ENCODE results near the gene WDHD1.
"Not testable (repeated sequence)": the region's sequence is repeated elsewhere in the genome, so short reads cannot be mapped to it uniquely, and the experiment has no call there.

The WDHD1 gene, protein sequence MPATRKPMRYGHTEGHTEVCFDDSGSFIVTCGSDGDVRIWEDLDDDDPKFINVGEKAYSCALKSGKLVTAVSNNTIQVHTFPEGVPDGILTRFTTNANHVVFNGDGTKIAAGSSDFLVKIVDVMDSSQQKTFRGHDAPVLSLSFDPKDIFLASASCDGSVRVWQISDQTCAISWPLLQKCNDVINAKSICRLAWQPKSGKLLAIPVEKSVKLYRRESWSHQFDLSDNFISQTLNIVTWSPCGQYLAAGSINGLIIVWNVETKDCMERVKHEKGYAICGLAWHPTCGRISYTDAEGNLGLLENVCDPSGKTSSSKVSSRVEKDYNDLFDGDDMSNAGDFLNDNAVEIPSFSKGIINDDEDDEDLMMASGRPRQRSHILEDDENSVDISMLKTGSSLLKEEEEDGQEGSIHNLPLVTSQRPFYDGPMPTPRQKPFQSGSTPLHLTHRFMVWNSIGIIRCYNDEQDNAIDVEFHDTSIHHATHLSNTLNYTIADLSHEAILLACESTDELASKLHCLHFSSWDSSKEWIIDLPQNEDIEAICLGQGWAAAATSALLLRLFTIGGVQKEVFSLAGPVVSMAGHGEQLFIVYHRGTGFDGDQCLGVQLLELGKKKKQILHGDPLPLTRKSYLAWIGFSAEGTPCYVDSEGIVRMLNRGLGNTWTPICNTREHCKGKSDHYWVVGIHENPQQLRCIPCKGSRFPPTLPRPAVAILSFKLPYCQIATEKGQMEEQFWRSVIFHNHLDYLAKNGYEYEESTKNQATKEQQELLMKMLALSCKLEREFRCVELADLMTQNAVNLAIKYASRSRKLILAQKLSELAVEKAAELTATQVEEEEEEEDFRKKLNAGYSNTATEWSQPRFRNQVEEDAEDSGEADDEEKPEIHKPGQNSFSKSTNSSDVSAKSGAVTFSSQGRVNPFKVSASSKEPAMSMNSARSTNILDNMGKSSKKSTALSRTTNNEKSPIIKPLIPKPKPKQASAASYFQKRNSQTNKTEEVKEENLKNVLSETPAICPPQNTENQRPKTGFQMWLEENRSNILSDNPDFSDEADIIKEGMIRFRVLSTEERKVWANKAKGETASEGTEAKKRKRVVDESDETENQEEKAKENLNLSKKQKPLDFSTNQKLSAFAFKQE

DNA sequence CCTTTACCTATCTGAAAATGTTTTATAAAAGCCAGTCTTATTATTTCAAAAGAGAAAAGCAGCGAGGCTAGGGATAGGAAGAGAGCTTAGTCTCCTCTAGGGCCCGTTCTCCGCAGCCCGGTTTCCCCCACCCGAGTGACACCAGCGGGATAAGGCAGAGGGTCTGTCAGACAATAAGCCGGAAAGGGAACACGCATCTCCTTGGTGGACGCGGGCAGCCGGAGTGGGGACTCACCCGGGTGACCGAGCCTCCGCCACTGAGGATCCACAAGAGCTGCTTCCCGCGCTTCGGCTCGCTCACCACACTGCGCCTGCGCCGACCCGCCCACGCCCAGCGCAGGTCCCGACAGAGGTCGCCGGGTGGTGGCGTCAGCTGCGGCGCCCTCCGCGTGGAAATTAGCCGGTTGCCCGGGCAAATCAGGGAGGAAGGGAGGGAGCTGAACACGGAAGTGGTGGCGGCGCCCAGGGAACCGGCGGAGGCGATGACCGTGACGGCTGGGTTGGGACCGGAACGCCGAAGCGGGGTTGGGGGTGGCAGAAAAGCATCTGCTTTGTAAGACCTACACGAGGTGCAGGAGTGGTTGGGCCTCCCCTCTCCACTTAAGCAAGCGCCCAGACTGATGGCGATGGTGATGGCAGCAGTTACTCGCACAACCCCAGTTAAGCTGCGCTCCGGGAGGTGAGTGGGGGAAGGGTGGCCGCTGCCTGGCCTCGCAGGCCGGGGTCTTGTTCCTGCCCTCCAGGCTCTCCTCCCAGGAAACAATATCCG, at the start of gene WDHD1, which contains the start of gene SOCS4:
Gene WDHD1 (minus strand): TSS at position 307 of the 769 bp plus-strand sequence. CDS start 312 bp downstream, outside the sequence.
Gene SOCS4 (plus strand): TSS at position 444 of the 769 bp plus-strand sequence. CDS start 15,806 bp downstream, outside the sequence.
- DNase-seq (ENCODE audit: low spot score): peak; percentile 82

DNA sequence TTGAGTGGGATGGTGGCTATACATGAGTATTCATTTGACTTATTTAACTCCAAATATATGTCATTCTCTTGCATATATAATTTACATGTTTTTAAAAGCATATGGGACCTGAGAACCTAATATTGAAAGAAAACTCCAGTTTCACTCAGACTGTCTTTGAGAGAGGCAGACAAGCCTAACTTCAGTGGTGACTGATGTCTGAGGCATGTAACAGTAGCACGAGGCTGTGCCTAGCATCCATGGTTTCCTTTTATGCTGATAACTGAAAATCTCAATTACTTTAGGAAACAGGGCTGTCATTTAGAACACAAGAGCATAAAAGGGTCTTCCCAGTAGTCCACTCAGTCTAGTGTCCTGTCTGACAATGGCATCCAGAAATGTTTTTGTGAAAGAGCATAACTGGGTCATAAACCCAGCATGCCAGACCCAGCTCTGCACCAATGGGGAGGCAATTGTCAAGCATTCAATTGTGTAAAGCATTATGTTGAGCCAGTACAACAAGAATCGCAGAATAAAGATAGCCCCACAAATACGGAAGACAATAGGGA, 48.8 kb upstream of the WDHD1 start:
- DNase-seq (ENCODE audit: low spot score): no peak

DNA sequence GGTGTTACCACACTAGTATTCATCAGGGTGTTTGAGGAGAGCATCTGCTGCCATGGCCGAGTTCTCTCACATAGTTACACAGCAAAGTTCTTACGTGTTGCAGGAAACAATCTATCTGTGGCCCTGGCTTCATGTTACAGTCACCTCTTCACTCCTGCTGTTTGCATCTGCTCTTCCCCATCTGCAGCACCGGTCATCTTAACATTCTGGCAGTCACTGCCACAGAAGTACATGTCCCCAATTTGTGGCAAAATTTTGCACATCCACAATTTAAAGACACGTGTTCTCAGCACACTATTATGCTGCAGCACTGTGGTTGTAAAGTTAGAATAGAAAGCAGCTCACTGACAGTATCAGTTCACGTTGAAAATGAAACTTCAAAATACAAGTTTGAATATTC, 47.8 kb upstream of the WDHD1 start:
- DNase-seq (ENCODE audit: low spot score): no peak

DNA sequence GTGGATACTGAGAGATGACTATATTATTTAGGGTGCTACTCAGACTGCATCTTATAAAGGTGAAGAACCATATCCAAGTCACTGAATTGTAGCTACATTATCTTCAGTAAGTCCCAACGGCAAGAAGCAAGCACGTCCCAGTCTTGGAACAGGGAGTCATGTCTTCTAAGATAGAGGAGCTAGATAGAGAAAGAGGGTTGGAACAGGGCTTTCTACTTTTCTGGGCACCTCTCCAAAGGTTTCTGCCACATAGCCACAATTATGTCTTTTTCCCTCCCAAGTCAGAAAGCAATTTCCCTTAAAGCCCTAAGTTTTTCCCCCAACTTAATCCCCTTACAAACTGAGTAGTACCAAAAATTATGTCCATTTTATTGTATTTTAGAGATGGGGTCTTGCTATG, 47.0 kb upstream of the WDHD1 start:
- DNase-seq (ENCODE audit: low spot score): no peak

DNA sequence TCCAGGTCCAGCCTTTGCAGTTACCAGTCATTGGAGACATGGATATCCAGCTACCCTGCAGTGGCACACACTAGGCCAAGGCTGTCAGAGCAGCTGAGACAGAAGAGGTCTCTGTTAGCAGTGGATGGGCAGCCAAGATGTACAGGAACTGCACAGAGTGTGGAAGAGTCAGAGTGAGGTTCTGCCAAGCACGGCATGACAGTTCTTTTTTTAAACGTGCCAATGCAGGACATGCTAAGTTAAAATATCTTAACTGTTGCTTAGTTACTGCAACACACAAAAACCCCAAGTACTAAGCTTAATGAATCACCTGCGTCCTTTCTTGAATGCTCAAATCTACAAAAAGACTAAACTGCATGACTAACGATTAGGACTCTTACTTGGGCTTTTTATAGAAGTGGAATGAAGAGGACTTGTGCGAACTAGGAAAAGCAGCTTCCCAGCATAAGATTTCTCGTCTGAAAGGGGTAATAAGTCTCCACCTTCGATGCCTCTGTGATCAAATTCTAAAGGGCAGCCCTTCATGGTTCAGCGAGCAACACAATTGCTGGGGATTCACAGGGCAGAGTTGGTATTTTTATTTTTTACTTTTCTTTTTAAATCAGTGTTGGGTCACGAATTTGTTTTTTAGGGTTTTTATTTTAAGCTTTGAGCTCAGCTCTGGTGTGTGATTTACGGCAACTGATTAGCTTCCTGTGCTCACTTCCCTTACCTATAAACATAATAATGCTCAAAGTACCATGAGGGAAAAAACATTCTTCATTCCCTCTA, 45.2 kb upstream of the WDHD1 start:
- no peak for DNase-seq (ENCODE audit: low spot score)

DNA sequence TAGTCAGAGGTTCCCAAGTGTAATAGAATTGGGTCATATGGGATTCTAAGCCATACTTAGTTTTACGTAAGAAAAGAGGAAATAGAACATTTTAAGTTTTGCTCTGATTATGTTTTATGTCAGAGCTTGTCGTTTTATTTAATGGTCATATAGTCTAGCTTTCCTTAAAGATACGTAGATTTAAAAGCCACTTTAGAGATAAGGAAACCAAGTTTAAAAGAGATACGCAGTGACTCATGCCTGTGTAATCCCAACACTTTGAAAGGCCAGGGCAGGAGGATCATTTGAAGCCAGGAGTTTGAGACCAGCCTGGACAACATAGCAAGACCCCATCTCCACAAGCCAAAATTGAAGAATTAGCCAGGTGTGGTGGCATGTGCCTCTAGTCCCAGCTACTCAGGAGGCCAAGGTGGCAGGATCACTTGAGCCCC, 44.1 kb upstream of the WDHD1 start:
- DNase-seq (ENCODE audit: low spot score): no peak

DNA sequence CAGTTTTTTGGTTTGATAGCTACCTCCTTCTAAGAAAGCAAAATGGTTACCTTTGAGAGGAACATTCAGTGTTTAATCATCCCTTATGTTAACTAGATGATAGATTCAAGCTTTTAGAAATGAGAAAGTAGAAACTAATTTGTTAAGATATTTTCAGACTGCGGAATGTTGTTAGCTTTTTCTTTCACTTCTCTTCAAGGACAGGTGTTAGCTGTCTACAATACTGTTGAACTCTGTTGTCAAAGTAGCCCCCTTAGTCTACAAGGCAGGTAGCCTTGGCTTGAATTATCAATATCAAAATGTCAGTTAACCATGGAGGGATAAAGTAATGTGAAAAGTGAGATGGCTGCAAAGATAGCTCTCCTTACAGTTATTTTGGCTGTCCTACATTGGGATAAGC, 39.3 kb upstream of the WDHD1 start:
- DNase-seq (ENCODE audit: low spot score): no peak

DNA sequence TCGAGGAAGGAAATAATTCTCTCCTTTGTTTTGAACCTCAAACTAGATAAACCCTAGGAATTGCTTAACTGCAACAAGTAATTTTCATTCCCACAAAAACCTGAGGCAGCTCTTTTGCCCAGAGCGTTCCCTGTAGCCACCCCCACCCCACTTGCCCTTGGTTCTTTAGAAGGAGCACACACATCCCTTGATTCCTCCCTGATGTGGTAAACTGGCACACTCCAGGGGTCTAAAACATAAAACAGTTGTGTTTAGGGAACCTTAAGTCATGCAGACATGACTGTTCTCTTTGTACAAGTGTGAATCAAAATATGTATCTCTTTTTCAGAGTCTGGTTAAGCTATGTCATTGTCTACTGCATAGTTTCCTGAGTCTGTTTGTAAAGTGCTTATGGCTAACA, 38.5 kb upstream of the WDHD1 start:
- no peak for DNase-seq (ENCODE audit: low spot score)

DNA sequence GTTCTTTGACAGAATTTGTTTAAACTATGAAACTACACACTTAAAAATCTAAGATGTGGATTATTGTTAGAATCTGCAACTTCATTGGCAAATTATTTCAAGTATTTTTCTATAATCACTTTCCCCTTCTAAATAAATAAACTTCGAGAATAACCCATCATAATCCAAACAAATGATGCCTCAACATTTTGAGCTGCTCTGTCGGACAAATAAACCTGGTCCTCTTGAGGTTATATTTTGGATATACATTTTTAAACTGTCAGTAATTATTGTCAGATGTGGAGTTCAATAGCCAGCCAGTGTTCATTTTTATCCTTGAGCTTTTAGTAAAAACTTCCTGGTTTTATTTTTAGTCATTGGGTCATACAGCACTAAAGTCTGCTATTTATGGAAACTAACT, 38.0 kb upstream of the WDHD1 start:
- not testable (repeated sequence) for DNase-seq (ENCODE audit: low spot score)

DNA sequence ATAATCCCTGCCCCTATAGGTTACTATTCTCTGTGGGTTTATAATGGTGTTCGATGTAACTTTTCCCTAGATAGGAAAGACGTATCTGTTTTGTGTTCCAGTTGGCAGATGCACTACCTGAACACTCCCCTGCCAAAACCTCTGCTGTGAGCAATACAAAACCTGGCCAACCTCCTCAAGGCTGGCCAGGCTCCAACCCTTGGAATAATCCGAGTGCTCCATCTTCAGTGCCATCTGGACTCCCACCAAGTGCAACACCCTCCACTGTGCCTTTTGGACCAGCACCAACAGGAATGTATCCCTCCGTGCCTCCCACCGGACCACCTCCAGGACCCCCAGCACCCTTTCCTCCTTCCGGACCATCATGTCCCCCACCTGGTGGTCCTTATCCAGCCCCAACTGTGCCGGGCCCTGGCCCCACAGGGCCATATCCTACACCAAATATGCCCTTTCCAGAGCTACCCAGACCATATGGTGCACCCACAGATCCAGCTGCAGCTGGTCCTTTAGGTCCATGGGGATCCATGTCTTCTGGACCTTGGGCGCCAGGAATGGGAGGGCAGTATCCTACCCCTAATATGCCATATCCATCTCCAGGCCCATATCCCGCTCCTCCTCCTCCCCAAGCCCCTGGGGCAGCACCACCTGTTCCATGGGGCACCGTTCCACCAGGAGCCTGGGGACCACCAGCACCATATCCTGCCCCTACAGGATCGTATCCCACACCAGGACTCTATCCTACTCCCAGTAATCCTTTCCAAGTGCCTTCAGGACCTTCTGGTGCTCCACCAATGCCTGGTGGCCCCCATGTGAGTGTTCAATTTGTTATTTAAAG, 35.8 kb upstream of the WDHD1 start:
- no peak for DNase-seq (ENCODE audit: low spot score)

DNA sequence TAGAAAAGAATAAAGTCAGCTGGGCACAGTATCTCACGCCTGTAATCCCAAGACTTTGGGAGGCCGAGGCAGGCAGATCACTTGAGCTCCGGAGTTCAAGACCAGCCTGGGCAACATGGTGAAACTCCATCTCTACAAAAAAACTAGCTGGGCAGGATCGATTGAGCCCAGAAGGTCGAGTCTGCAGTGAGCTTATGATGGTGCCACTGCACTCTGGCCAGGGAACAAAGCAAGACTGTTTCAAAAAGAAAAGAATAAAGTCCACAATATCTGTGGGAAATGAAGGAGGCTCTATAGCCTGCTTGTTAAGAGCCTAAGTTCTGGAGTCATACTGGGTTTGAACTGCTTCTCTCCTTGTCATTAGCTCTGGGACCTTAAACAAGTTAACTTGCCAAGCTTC, 32.4 kb upstream of the WDHD1 start:
- DNase-seq (ENCODE audit: low spot score): no peak

DNA sequence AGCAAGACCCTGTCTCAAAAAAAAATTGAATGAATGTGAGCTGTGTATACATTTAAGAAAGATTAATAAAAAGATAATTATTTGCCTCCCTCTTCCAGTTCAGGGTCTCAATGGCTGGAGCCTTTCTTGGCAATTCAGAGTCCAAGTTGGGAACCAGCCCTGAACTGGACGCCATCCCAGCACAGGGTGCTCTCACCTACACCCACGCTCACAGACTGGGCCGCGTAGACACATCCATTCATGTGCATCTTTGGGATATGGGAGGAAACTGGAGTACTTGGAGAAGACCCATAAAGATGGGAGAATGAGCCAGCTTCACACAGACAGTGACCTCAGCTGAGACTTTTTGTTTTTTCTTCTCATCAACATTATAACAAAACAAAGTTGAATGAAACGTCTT, 31.0 kb upstream of the WDHD1 start:
- DNase-seq (ENCODE audit: low spot score): no peak

DNA sequence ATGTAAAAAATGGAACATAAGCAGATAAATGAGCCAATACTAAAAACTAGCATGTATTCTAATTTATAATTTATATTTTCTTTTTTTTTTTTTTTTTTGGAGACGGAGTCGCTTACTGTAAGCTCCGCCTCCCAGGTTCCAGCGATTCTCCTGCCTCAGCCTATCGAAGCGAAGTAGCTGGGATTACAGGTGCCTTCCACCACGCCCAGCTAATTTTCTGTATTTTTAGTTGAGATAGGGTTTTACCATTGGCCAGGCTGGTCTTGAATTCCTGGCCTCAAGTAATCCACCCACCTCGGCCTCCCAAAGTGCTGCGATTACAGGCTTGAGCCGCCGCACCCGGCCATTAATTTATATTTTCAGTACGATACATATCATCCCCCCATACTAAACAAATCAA, 27.2 kb upstream of the WDHD1 start:
- DNase-seq (ENCODE audit: low spot score): no peak

DNA sequence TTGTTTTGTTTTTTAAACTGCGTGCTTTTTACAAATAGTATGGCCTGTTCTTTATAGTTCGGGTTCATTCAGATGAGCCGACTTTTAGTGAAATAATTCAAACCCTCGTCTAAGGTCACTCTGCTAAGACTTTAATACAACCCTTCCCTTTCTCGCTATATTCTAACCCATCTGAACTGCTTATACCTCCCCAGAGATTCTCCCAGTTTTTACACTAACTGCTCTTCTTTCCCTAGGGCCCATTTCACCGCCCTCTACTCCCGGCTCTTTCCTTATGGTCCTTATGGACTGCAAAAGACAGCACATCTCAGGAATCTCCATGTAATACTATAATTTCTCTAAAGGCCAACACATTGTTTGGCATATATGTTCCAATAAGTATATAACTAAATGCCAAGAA, 26.6 kb upstream of the WDHD1 start:
- no peak for DNase-seq (ENCODE audit: low spot score)

DNA sequence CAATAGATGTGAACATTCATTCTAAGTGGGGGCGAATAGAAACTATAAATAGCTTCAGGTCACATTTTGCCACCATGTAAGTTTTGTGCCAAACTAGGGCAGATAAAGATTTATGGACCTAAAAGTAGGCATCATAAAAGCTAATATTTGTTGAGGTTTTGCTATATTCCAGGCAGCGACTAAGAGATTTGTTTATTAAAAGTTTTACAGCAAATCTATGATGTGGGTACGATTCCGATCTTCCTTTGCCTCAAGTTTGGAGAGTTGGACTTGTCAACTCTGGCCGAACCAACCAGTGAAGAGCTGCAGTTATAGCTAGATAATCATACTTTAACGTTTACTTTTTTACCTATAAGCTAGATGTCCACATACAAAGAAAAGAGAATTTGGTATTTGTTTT, 26.1 kb upstream of the WDHD1 start:
- DNase-seq (ENCODE audit: low spot score): no peak

DNA sequence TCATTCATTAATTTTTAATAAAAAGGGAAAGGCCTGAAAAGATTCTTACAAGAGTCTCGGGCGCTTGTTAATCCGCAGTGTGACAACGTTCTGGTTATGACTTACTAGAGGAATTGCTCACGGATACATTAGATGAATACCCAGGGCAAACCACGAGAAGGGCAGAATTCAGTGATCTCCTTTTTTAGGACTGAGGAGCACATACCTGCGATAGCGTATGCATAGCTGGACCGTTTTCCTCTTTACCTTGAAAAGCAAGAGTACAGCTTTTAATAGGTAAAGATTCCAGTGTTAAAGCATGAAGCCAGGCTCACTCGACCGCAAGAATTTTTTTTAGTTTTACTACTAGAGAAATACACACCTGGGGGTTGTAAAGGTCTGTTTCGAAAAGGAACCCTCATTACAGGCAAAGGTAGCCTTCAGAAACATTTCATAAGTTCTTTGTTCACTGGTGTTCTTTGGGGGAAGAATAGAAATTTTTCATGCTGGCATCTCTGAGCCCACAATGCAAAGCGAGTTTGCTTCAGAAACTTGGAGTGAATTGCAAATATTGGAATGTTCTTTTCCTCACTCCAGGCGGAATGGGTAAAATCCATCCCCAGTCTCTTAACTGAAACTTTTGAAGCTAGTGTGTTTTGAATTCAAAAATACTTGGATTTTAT, 25.5 kb upstream of the WDHD1 start:
- DNase-seq (ENCODE audit: low spot score): peak; percentile 20

DNA sequence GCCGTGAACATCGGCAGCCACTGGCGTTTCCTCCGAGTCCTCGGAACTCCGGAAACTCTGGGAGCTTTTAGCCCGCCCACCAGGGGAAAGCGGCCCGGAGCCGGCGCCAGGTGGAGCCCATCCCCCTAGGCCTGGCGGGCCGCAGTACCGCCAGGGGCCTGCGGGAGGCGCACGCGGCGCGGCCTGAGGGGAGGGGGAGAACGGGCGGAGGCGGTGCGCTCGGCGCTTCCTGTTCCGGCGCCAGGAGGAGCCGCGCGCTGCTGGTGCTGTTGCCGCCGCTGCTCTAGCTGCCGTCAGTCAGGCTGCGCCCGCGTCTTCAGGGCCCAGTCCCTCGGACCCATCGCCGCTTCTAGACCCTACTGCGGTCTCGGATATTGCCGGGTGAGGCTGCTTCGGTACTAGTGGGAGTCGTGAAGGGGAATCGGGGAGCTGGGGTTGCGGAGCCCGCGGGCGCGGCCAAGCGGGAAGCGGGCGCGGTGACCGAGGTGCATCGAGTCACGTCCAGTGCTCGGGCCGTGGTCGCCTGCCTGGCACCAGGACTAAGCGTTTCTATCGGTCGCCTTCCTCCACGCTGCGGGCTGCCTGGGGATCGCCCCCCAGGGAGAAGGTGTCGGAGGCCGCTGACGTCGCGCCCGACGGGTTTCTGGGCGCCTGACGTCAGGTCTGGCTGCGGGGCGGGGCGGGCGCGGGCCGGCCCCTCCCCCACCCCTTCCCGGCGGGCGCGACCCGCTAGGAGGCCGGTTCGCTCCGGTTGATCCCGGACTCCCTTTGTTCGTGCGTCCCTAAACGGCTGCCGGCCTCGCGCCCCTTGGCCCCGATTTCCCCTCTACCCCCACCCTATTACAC, 24.7 kb upstream of the WDHD1 start, which contains the start of gene MAPK1IP1L:
Gene MAPK1IP1L (plus strand): TSS at position 225 of the 846 bp plus-strand sequence. CDS start 10,037 bp downstream, outside the sequence.
- DNase-seq (ENCODE audit: low spot score): peak; percentile 87

DNA sequence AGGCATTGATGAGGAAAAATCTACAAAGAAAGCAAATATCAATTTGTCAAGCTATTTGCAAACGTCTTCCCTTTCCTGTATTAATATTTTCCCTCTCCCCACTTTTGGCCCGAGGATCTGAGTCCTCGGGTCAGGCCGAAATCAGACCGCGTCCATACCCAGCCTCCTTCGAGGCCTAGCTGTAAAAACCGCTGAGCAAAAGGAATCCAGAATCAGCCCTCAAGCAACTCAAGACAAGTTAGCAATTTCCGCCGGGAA, 24.2 kb upstream of the WDHD1 start:
- DNase-seq (ENCODE audit: low spot score): no peak

All from HuH-7.5 (cell line).